ENCODE results near the gene ATG2B. TPM values are rescaled to one million over a fixed set of nuclear protein-coding genes. Genes with fewer than 3 reads are reported as not detected.

Gene ATG2B, protein sequence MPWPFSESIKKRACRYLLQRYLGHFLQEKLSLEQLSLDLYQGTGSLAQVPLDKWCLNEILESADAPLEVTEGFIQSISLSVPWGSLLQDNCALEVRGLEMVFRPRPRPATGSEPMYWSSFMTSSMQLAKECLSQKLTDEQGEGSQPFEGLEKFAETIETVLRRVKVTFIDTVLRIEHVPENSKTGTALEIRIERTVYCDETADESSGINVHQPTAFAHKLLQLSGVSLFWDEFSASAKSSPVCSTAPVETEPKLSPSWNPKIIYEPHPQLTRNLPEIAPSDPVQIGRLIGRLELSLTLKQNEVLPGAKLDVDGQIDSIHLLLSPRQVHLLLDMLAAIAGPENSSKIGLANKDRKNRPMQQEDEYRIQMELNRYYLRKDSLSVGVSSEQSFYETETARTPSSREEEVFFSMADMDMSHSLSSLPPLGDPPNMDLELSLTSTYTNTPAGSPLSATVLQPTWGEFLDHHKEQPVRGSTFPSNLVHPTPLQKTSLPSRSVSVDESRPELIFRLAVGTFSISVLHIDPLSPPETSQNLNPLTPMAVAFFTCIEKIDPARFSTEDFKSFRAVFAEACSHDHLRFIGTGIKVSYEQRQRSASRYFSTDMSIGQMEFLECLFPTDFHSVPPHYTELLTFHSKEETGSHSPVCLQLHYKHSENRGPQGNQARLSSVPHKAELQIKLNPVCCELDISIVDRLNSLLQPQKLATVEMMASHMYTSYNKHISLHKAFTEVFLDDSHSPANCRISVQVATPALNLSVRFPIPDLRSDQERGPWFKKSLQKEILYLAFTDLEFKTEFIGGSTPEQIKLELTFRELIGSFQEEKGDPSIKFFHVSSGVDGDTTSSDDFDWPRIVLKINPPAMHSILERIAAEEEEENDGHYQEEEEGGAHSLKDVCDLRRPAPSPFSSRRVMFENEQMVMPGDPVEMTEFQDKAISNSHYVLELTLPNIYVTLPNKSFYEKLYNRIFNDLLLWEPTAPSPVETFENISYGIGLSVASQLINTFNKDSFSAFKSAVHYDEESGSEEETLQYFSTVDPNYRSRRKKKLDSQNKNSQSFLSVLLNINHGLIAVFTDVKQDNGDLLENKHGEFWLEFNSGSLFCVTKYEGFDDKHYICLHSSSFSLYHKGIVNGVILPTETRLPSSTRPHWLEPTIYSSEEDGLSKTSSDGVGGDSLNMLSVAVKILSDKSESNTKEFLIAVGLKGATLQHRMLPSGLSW (N-terminal part only)
- total RNA-seq: 8.1 and 14.0 TPM in 2 replicates

DNA sequence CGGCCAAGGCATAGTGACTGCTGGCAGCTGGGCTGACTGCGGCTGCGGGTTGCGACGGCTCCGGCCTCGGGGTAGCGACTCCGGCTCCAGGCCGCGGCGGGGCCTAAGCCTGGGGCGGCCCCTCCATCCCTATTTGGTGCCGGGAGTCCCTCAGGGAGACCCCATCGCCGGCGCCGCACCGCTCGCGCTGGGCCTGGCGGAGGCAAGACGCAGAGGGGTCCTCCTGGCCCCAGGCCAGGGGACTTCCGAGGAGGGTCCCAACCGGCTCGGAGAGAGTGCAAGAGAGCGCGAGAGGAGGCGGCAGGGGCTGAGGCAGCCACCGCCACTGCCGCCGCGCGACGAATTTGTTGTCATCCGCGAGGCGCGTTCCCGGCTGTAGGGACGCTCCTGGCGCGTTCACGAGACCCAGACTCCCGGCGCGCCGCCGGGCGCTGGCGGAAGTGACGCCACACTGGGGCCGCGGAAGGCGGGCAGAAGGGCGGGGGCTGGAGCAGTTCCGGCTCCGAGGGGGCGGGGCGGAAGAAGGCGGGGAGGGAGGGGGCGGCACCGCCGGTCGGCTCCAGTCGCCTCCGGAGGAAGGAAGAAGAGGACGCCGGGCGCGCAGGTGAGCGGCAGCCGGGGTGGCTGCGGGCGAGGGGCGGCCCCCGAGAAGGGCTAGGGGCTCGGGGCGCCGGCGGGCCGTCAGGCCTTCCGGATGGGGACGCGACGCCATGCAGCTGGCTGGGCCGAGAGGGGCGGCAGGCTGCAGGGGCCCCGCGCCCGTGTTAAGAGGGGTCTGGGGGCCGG lies at the start of gene ATG2B, which contains the start of gene GSKIP:
Gene ATG2B, minus strand, starts transcription at position 377 of the 786 bp plus-strand sequence. Its CDS starts 365 bp downstream, at position 12.
Gene GSKIP, plus strand, starts transcription at position 562 of the 786 bp plus-strand sequence. CDS start 18,722 bp downstream, outside the sequence.

DNA sequence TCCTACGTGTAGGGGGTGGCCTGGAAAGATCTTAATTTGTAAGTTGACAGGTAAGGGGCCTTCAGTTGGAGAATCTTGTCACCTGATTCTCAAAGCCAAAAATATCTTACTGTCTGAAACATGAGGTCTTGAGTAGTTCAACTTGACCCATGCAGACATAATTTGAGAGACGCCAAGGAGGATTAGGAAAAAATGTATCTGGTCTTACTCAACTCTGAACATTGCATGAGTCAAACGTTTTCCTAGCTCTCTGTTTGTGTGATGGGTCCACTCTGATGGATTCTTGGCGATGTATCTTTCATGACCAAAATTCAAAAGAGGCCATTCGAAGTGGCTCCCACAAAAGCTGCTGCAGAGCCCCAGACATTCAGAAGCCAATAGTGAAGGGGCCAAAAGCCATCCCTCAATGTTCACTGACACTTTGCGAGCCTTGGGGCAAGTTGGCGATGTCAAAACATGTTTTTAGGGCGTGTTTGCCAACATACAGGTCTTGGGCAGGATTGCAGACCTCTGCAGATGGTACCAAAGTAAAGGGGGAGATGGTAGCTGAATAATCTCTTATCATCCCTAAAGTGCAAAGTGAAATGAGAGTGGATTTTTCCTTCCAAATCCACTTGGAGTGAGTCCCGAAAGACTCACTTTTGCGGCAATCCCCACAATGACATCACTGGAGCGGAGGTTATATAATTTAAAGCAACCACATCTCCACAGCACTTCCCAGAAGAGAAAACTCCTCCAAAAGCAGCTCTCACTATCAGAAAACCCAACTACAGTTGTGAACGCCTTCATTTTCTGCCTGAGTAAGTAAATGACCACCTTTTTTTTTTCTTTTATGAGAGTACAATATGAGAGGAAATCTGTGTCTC lies 107.4 kb downstream of the ATG2B start, which contains the start of gene BDKRB1:
Gene BDKRB1, plus strand, starts transcription at position 710 of the 866 bp plus-strand sequence. CDS start 7,473 bp downstream, outside the sequence.

Other genes with a start within 250 kb of the ATG2B start
- gene BDKRB2, start 158.5 kb downstream of the ATG2B start, total RNA-seq: 43.4 and 49.1 TPM in 2 replicates
- gene BDKRB1, start 107.1 kb downstream of the ATG2B start, total RNA-seq: 4.8 and 53.3 TPM in 2 replicates
- 16.1 and 23.0 TPM in 2 replicates for gene GSKIP, start 185 bp upstream of the ATG2B start, total RNA-seq
- 0.64 and 1.8 TPM in 2 replicates for gene AK7, start 28.8 kb upstream of the ATG2B start, total RNA-seq
- 65.8 and 87.9 TPM in 2 replicates for gene PAPOLA, start 139.0 kb upstream of the ATG2B start, total RNA-seq

Data from epithelial cell of alveolus of lung (primary cell).